HepG2 (cell line): Measurements from ENCODE around the gene SEC14L1. TPM values are rescaled to one million over a fixed set of nuclear protein-coding genes. Genes with fewer than 3 reads are reported as not detected.
A peak's percentile ranks its signal among the peaks of the same experiment; 100 is the strongest.

Experiments
- AFF4 ChIP-seq: sonication (generic); formaldehyde crosslinking; IDR thresholded peaks from 2 replicates; pipeline ENCODE4 v1.4.0; 2020; ENCODE audit warnings: missing genetic modification reagents
- ATF7 ChIP-seq, 2 experiments: fragments of 450-650 bp in 1 of 2; sonication (generic) in 1 of 2; formaldehyde crosslinking in 1 of 2; IDR thresholded peaks; 2 replicates each; pipeline versions ENCODE4 v1.4.0 to v1.6.1; 2016 to 2020; ENCODE audit warnings: antibody characterized with exemption in 1 of 2, mild to moderate bottlenecking in 1 of 2, missing genetic modification reagents in 1 of 2
- FOXC1 ChIP-seq: sonication (generic); formaldehyde crosslinking; IDR thresholded peaks from 2 replicates; pipeline ENCODE4 v1.8.0; 2022; ENCODE audit warnings: mild to moderate bottlenecking, missing genetic modification reagents, borderline replicate concordance
- GATAD2A ChIP-seq: IDR thresholded peaks from 2 replicates; pipeline ENCODE4 v1.6.1; 2016
- HBP1 ChIP-seq: IDR thresholded peaks from 2 replicates; pipeline ENCODE4 v1.6.1; 2016; ENCODE audit warnings: low read depth, control low read depth
- MED8 ChIP-seq: sonication (generic); formaldehyde crosslinking; IDR thresholded peaks from 2 replicates; pipeline ENCODE4 v1.8.1; 2023; ENCODE audit warnings: mild to moderate bottlenecking, missing genetic modification reagents; ENCODE audit not compliant: insufficient replicate concordance
- NCOA5 ChIP-seq: sonication (generic); formaldehyde crosslinking; IDR thresholded peaks from 2 replicates; pipeline ENCODE4 v1.4.0; 2020; ENCODE audit warnings: missing genetic modification reagents
- NPAS2 ChIP-seq: sonication (generic); formaldehyde crosslinking; IDR thresholded peaks from 2 replicates; pipeline ENCODE4 v1.8.0; 2022; ENCODE audit warnings: mild to moderate bottlenecking, missing genetic modification reagents, borderline replicate concordance
- SALL2 ChIP-seq: sonication (generic); formaldehyde crosslinking; IDR thresholded peaks from 2 replicates; pipeline ENCODE4 v1.8.1; 2023; ENCODE audit warnings: mild to moderate bottlenecking, missing genetic modification reagents, inconsistent platforms
- TBP ChIP-seq: sonication (generic); formaldehyde crosslinking; IDR thresholded peaks from 2 replicates; pipeline ENCODE4 v1.5.0; 2020; ENCODE audit warnings: missing genetic modification reagents
- TCF12 ChIP-seq, 2 experiments: fragments of 450-650 bp in 1 of 2; sonication (generic) in 1 of 2; formaldehyde crosslinking in 1 of 2; IDR thresholded peaks; 2 replicates each; pipeline versions ENCODE4 v1.6.1 to v1.8.0; 2017 to 2022; ENCODE audit warnings: antibody characterized with exemption in 1 of 2, mild to moderate bottlenecking in 1 of 2, missing genetic modification reagents in 1 of 2, moderate library complexity in 1 of 2
- TFDP2 ChIP-seq: sonication (generic); formaldehyde crosslinking; IDR thresholded peaks from 2 replicates; pipeline ENCODE4 v1.4.0; 2020; ENCODE audit warnings: missing genetic modification reagents
- ZBTB3 ChIP-seq: sonication (generic); formaldehyde crosslinking; IDR thresholded peaks from 2 replicates; pipeline ENCODE4 v1.4.0; 2020; ENCODE audit warnings: low read depth, mild to moderate bottlenecking, moderate library complexity, missing genetic modification reagents, borderline replicate concordance
- ZBTB33 ChIP-seq: sonication (generic); formaldehyde crosslinking; IDR thresholded peaks from 2 replicates; pipeline ENCODE4 v1.4.0; 2020; ENCODE audit warnings: missing genetic modification reagents
- ZKSCAN5 ChIP-seq: sonication (generic); formaldehyde crosslinking; IDR thresholded peaks from 2 replicates; pipeline ENCODE4 v1.5.1; 2020; ENCODE audit warnings: mild to moderate bottlenecking, missing genetic modification reagents
- ZNF720 ChIP-seq: sonication (generic); formaldehyde crosslinking; IDR thresholded peaks from 2 replicates; pipeline ENCODE4 v1.4.0; 2020; ENCODE audit warnings: missing genetic modification reagents
- ZNF768 ChIP-seq: sonication (generic); formaldehyde crosslinking; IDR thresholded peaks from 2 replicates; pipeline ENCODE4 v1.4.0; 2020; ENCODE audit warnings: missing genetic modification reagents
- ZNF839 ChIP-seq: sonication (generic); formaldehyde crosslinking; IDR thresholded peaks from 2 replicates; pipeline ENCODE4 v1.4.0; 2020; ENCODE audit warnings: missing genetic modification reagents, mild to moderate bottlenecking, borderline replicate concordance
- polyA plus RNA-seq, 8 experiments: library from polyadenylated mRNA; depleted of rRNA in 3 of 8; stranded (reverse) in 7 of 8; unstranded in 1 of 8; fragments of >200 nt; fragmentation: Illumina TruSeq in 4 of 8; extraction: Trizol in 4 of 8; gene quantifications; 2 replicates each; pipeline versions ENCODE4 v1.2.1 to v1.2.3, GENCODE V29; 2011 to 2016; ENCODE audit warnings: low read depth in 4 of 8, missing spikeins in 1 of 8, mixed read lengths in 1 of 8; ENCODE audit not compliant: insufficient read depth in 1 of 8
- total RNA-seq, 5 experiments: library from RNA; depleted of rRNA; stranded (reverse); fragments of >200 nt; fragmentation: Illumina TruSeq; extraction: Trizol; gene quantifications; 2 replicates each; pipeline ENCODE4 v1.2.3, GENCODE V29; 2016; ENCODE audit warnings: low read depth in 1 of 5
- TF ChIP-seq, protein P1 (sequence below): sonication (generic); formaldehyde crosslinking; IDR thresholded peaks from 2 replicates; pipeline ENCODE4 v1.4.0; 2020; ENCODE audit warnings: missing genetic modification reagents; ENCODE audit errors: not compliant biosample characterization

SEC14L1 gene
- total and polyA plus RNA-seq, 2 of the 13 experiments (the other 11 are each of a cell fraction or from before 2014, with no cell fraction given): 26.3 to 43.9 TPM

DNA sequence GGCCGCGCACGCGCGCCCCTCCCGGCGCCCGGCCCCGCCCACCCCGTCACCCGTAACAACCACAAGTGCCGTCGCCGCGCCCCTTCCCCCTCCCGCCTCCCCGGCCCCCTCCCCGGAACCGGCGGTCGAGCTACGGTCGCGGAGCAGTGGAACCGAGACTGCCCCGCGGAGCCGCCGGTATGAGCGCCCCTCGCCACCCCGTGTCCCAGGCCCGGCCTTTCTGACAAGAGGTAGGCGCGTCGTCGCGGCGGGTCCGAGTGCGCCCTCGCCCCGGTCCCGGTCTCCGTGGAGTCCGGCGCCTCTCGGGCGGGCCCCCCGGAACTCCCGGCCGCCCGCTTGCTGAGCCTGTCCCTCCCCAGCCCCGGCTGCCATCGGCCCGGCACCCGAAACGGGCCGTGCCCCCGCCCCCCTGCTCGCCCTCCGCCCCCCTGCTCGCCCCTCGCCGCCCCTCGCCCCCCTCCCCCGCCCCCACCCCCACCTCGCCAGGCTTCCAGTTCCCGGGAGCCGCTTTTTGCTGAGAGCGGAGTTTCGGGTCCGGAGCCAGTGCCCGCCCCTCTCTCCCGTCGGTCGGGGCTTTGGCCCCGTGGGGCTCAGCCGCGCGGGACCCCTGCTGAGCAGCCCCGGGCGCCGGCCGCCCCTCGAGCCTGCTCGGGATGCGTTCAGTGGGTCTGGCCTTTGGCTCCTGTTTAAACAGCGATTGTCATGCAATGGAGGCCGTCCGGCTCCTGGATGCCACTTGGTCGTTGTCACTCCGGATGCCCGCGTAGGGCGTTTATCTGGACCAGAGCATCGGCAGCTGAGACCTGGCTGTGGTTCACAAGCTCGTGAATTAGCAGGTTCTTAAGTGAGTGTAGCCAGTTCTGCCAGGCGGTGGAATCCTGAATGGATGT is at the start of gene SEC14L1 (continued):
- no peak for TF ChIP-seq AFF4 (CRISPR knock-in tag)
- TF ChIP-seq ZBTB3 (CRISPR knock-in tag): no peak
- TF ChIP-seq HBP1 (CRISPR knock-in tag): no peak
- no peak for TF ChIP-seq ZNF839 (CRISPR knock-in tag)
- TF ChIP-seq ZNF720 (CRISPR knock-in tag): no peak
- no peak for TF ChIP-seq ZBTB33 (CRISPR knock-in tag)
- TF ChIP-seq ZKSCAN5: no peak
- TF ChIP-seq TBP (CRISPR knock-in tag): no peak
- TF ChIP-seq ZNF768: no peak
- TF ChIP-seq, protein P1, sequence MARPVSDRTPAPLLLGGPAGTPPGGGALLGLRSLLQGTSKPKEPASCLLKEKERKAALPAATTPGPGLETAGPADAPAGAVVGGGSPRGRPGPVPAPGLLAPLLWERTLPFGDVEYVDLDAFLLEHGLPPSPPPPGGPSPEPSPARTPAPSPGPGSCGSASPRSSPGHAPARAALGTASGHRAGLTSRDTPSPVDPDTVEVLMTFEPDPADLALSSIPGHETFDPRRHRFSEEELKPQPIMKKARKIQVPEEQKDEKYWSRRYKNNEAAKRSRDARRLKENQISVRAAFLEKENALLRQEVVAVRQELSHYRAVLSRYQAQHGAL (CRISPR knock-in tag): no peak
- TF ChIP-seq TCF12 (IDR thresholded peaks at IDR 0.05): no peak
- TF ChIP-seq TCF12 (CRISPR knock-in tag; IDR thresholded peaks at IDR 0.05): no peak
- no peak for TF ChIP-seq SALL2 (CRISPR knock-in tag)
- TF ChIP-seq FOXC1 (CRISPR knock-in tag): no peak
- peak; percentile 20; the same call in 1 of the 2 replicates for TF ChIP-seq GATAD2A
- no peak for TF ChIP-seq ATF7 (IDR thresholded peaks at IDR 0.05)
- no peak for TF ChIP-seq ATF7 (CRISPR knock-in tag; IDR thresholded peaks at IDR 0.05)
- no peak for TF ChIP-seq NPAS2 (CRISPR knock-in tag)
- TF ChIP-seq NCOA5: no peak
- no peak for TF ChIP-seq MED8 (CRISPR knock-in tag)
- TF ChIP-seq TFDP2 (CRISPR knock-in tag): no peak
